ENCODE data around the gene ITGA8. TPM values are rescaled to one million over a fixed set of nuclear protein-coding genes. Genes with fewer than 3 reads are reported as not detected.
A peak's percentile ranks its signal among the peaks of the same experiment; 100 is the strongest.

ITGA8 gene
- total and polyA plus RNA-seq, 4 donors = 149 to 885 (median 426) TPM

GRCh38 chr10:15741581-15741980, 21.9 kb upstream of the ITGA8 start:
- Histone ChIP-seq H3K27me3 (ENCODE audit: control insufficient read depth in 1 of 2, insufficient read depth in 2 of 2, low read length in 1 of 2) (no peaks in the 10 kb centered on the region), H3K4me3 (ENCODE audit: low read length in 2 of 2) (no peak overlapping the region), H3K36me3 (ENCODE audit: control insufficient read depth in 1 of 2, insufficient read depth in 2 of 2, low read length in 1 of 2) (no peaks in the 10 kb centered on the region), H3K9me3 (ENCODE audit: control insufficient read depth, low read length) (no peaks in the 10 kb centered on the region), H3K27ac (ENCODE audit: low read depth in 1 of 2, low read length in 2 of 2) (no peak overlapping the region), H3K4me1 (ENCODE audit: control insufficient read depth in 1 of 2, insufficient read depth in 2 of 2, low read length in 2 of 2) (peaks cover 0 to 6% of the 10 kb centered on the region in 2 donors)
- 96% methylated on average over 5 of the region's 5 CpGs for WGBS, 2 donors
- DNase-seq (no peak), ATAC-seq (ENCODE audit: low FRiP score) (no peak)
- intact Hi-C loops (cut with DNase I) = no loop called here

DNA sequence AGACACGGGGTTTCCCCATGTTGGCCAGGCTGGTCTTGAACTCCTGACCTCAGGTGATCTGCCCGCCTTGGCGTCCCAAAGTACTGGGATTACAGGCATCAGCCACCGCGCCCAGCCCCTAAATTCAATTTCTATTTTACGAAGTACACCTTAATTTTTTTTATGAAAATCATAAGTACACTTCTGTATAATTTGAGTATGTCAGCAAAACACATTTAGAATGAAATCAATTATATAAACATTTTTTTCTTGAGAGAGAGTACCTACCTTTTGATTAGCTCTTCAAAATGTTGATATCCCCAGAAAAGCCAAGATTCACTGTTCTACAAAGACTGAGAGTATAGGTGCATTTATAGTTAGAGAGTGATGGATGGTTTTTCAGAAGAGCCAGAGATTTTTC, 20.5 kb upstream of the ITGA8 start:
- 95 to 98% methylated on average over 6 of the region's 6 CpGs for WGBS, 2 donors
- DNase-seq (no peak), ATAC-seq (ENCODE audit: low FRiP score) (no peak)
- H3K36me3 ChIP-seq (ENCODE audit: control insufficient read depth in 1 of 2, insufficient read depth in 2 of 2, low read length in 1 of 2) = no peaks in the 10 kb centered on the region
- no peaks in the 10 kb centered on the region for H3K9me3 ChIP-seq (ENCODE audit: control insufficient read depth, low read length)
- H3K27me3 ChIP-seq (ENCODE audit: control insufficient read depth in 1 of 2, insufficient read depth in 2 of 2, low read length in 1 of 2) = no peaks in the 10 kb centered on the region
- intact Hi-C loops (cut with DNase I) = no loop called here
- H3K4me1 ChIP-seq (ENCODE audit: control insufficient read depth in 1 of 2, insufficient read depth in 2 of 2, low read length in 2 of 2) = peaks cover 0 to 4% of the 10 kb centered on the region in 2 donors
- H3K27ac ChIP-seq (ENCODE audit: low read depth in 1 of 2, low read length in 2 of 2) = no peak overlapping the region
- H3K4me3 ChIP-seq (ENCODE audit: low read length in 2 of 2) = no peak overlapping the region

GRCh38 chr10:15739254-15739970, 19.7 kb upstream of the ITGA8 start:
- Histone ChIP-seq H3K9me3 (ENCODE audit: control insufficient read depth, low read length) (no peaks in the 10 kb centered on the region), H3K4me3 (ENCODE audit: low read length in 2 of 2) (no peak overlapping the region), H3K4me1 (ENCODE audit: control insufficient read depth in 1 of 2, insufficient read depth in 2 of 2, low read length in 2 of 2) (peaks cover 0 to 3% of the 10 kb centered on the region in 2 donors), H3K36me3 (ENCODE audit: control insufficient read depth in 1 of 2, insufficient read depth in 2 of 2, low read length in 1 of 2) (no peaks in the 10 kb centered on the region), H3K27me3 (ENCODE audit: control insufficient read depth in 1 of 2, insufficient read depth in 2 of 2, low read length in 1 of 2) (no peaks in the 10 kb centered on the region), H3K27ac (ENCODE audit: low read depth in 1 of 2, low read length in 2 of 2) (no peak overlapping the region)
- intact Hi-C loops (cut with DNase I) = no loop called here
- 68 to 73% methylated on average over 9 of the region's 9 CpGs for whole genome bisulfite sequencing, 2 donors
- no peak for DNase-seq
- ATAC-seq (ENCODE audit: low FRiP score) = no peak

DNA sequence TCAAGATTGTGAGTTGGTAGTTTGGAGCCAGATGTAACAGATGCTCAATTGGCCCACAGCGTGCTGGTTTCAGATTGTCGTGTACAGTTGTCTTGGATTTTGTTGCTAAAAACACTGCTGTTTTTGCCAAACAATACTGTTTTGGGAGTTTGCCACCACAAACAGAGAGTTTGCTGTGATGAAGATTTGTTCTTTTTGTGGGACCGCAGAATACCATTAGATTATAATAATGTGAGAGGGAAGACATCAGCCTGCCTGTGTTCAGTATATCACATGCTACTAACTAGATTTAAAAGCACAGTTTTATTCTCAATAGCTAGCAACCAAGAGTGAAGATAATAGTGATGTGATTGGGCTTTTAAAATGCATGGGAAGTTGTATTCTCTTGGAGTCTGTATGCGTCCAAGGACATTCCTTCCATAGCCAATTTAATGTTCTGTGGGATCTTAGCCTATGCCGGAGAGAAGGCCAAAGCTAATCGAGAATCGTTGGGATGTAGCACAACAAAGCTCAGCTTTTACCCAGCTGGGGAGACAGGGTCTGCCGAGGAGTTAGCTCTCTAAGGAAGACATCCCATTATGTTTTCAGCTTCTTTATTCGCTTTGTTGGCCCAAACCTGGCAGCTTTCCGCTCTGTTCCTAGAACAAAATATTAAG, 18.7 kb upstream of the ITGA8 start:
- DNase-seq (no peak), ATAC-seq (ENCODE audit: low FRiP score) (peak; percentile 67)
- intact Hi-C loops (cut with DNase I) = no loop called here
- no peaks in the 10 kb centered on the region for H3K9me3 ChIP-seq (ENCODE audit: control insufficient read depth, low read length)
- no peaks in the 10 kb centered on the region for H3K27me3 ChIP-seq (ENCODE audit: control insufficient read depth in 1 of 2, insufficient read depth in 2 of 2, low read length in 1 of 2)
- peak overlapping the region in 1 of 2 donors; percentile 82 for H3K27ac ChIP-seq (ENCODE audit: low read depth in 1 of 2, low read length in 2 of 2)
- H3K36me3 ChIP-seq (ENCODE audit: control insufficient read depth in 1 of 2, insufficient read depth in 2 of 2, low read length in 1 of 2) = no peaks in the 10 kb centered on the region
- WGBS, 2 donors = 26 to 29% methylated on average over 10 of the region's 10 CpGs
- peaks cover 0 to 4% of the 10 kb centered on the region in 2 donors for H3K4me1 ChIP-seq (ENCODE audit: control insufficient read depth in 1 of 2, insufficient read depth in 2 of 2, low read length in 2 of 2)
- H3K4me3 ChIP-seq (ENCODE audit: low read length in 2 of 2) = no peak overlapping the region

GRCh38 chr10:15737656-15738055, 17.9 kb upstream of the ITGA8 start:
- ATAC-seq (ENCODE audit: low FRiP score) (no peak), DNase-seq (no peak)
- no peaks in the 10 kb centered on the region for H3K36me3 ChIP-seq (ENCODE audit: control insufficient read depth in 1 of 2, insufficient read depth in 2 of 2, low read length in 1 of 2)
- peak overlapping the region in 1 of 2 donors; percentile 54 for H3K27ac ChIP-seq (ENCODE audit: low read depth in 1 of 2, low read length in 2 of 2)
- WGBS, 2 donors = 85 to 87% methylated on average over 5 of the region's 5 CpGs
- intact Hi-C loops (cut with DNase I) = no loop called here
- H3K27me3 ChIP-seq (ENCODE audit: control insufficient read depth in 1 of 2, insufficient read depth in 2 of 2, low read length in 1 of 2) = no peaks in the 10 kb centered on the region
- H3K9me3 ChIP-seq (ENCODE audit: control insufficient read depth, low read length) = no peaks in the 10 kb centered on the region
- peaks cover 0 to 4% of the 10 kb centered on the region in 2 donors for H3K4me1 ChIP-seq (ENCODE audit: control insufficient read depth in 1 of 2, insufficient read depth in 2 of 2, low read length in 2 of 2)
- no peak overlapping the region for H3K4me3 ChIP-seq (ENCODE audit: low read length in 2 of 2)

- 9 to 18% methylated on average over 4 of the region's 4 CpGs for WGBS, 2 donors
- ATAC-seq (ENCODE audit: low FRiP score) (no peak), DNase-seq (no peak)
- Histone ChIP-seq H3K4me3 (ENCODE audit: low read length in 2 of 2) (no peak overlapping the region), H3K27me3 (ENCODE audit: control insufficient read depth in 1 of 2, insufficient read depth in 2 of 2, low read length in 1 of 2) (no peaks in the 10 kb centered on the region), H3K36me3 (ENCODE audit: control insufficient read depth in 1 of 2, insufficient read depth in 2 of 2, low read length in 1 of 2) (no peaks in the 10 kb centered on the region), H3K4me1 (ENCODE audit: control insufficient read depth in 1 of 2, insufficient read depth in 2 of 2, low read length in 2 of 2) (peaks cover 0 to 4% of the 10 kb centered on the region in 2 donors), H3K9me3 (ENCODE audit: control insufficient read depth, low read length) (no peaks in the 10 kb centered on the region), H3K27ac (ENCODE audit: low read depth in 1 of 2, low read length in 2 of 2) (no peak overlapping the region)
- intact Hi-C loops (cut with DNase I) = no loop called here
Observed at GRCh38 chr10:15735763-15736162, 16.0 kb upstream of the ITGA8 start.

GRCh38 chr10:15730341-15730740, 10.6 kb upstream of the ITGA8 start:
- WGBS, 2 donors = 95 to 99% methylated on average over 2 of the region's 2 CpGs
- ATAC-seq (ENCODE audit: low FRiP score) (no peak), DNase-seq (no peak)
- intact Hi-C loops (cut with DNase I) = no loop called here
- H3K9me3 ChIP-seq (ENCODE audit: control insufficient read depth, low read length) = no peaks in the 10 kb centered on the region
- H3K4me1 ChIP-seq (ENCODE audit: control insufficient read depth in 1 of 2, insufficient read depth in 2 of 2, low read length in 2 of 2) = peaks cover 0 to 1% of the 10 kb centered on the region in 2 donors
- H3K4me3 ChIP-seq (ENCODE audit: low read length in 2 of 2) = no peak overlapping the region
- H3K36me3 ChIP-seq (ENCODE audit: control insufficient read depth in 1 of 2, insufficient read depth in 2 of 2, low read length in 1 of 2) = no peaks in the 10 kb centered on the region
- no peaks in the 10 kb centered on the region for H3K27me3 ChIP-seq (ENCODE audit: control insufficient read depth in 1 of 2, insufficient read depth in 2 of 2, low read length in 1 of 2)
- H3K27ac ChIP-seq (ENCODE audit: low read depth in 1 of 2, low read length in 2 of 2) = no peak overlapping the region

GRCh38 chr10:15729890-15730289, 10.2 kb upstream of the ITGA8 start:
- no peaks in the 10 kb centered on the region for H3K9me3 ChIP-seq (ENCODE audit: control insufficient read depth, low read length)
- H3K4me3 ChIP-seq (ENCODE audit: low read length in 2 of 2) = no peak overlapping the region
- peaks cover 1 to 2% of the 10 kb centered on the region in 2 donors for H3K4me1 ChIP-seq (ENCODE audit: control insufficient read depth in 1 of 2, insufficient read depth in 2 of 2, low read length in 2 of 2)
- ATAC-seq (ENCODE audit: low FRiP score) = no peak
- DNase-seq = no peak
- no peaks in the 10 kb centered on the region for H3K27me3 ChIP-seq (ENCODE audit: control insufficient read depth in 1 of 2, insufficient read depth in 2 of 2, low read length in 1 of 2)
- no peaks in the 10 kb centered on the region for H3K36me3 ChIP-seq (ENCODE audit: control insufficient read depth in 1 of 2, insufficient read depth in 2 of 2, low read length in 1 of 2)
- intact Hi-C loops (cut with DNase I) = loop anchor here in 1 of 2 donors (5.0 kb wide), 1 partner anchor 57 kb away; no protein-coding TSS in a partner anchor
- no peak overlapping the region for H3K27ac ChIP-seq (ENCODE audit: low read depth in 1 of 2, low read length in 2 of 2)
- 93% methylated on average over 7 of the region's 7 CpGs for WGBS, 2 donors

DNA sequence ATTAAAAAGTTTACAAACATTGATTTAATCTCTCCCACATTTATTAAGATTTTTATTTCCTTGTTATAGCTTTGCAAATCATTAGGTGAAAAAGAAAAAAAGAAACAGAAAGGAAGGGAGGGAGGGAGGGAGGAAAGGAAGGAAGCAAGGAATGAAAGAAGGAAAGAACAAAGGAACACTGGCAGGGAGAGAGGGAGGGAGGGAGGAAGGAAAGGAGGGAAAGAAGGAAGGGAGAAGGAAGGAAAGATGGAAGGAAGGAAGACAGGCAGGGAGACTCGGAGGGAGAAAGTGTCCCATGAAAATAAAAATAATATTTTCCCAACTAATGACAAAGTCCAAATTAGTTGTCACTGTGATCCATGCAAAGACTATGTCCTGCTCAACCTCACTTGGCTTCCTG, 6.3 kb upstream of the ITGA8 start:
- Histone ChIP-seq H3K27ac (ENCODE audit: low read depth in 1 of 2, low read length in 2 of 2) (peak overlapping the region in 1 of 2 donors; percentile 67), H3K27me3 (ENCODE audit: control insufficient read depth in 1 of 2, insufficient read depth in 2 of 2, low read length in 1 of 2) (no peaks in the 10 kb centered on the region), H3K4me1 (ENCODE audit: control insufficient read depth in 1 of 2, insufficient read depth in 2 of 2, low read length in 2 of 2) (peaks cover 0 to 8% of the 10 kb centered on the region in 2 donors), H3K9me3 (ENCODE audit: control insufficient read depth, low read length) (no peaks in the 10 kb centered on the region), H3K36me3 (ENCODE audit: control insufficient read depth in 1 of 2, insufficient read depth in 2 of 2, low read length in 1 of 2) (no peaks in the 10 kb centered on the region), H3K4me3 (ENCODE audit: low read length in 2 of 2) (no peak overlapping the region)
- WGBS, 2 donors = 61 to 67% methylated on average over 1 of the region's 1 CpG
- intact Hi-C loops (cut with DNase I) = loop anchor here in 1 of 2 donors (5.0 kb wide), 1 partner anchor 61 kb away; no protein-coding TSS in a partner anchor
- ATAC-seq (ENCODE audit: low FRiP score) = no peak
- DNase-seq = no peak
